BLaER1 treated with 17β-estradiol and CSF1 and Interleukin-3, amounts not matched to agents 10 nM and 100 nM (cell line): ENCODE measurements around the gene ACSBG1.
A peak's percentile ranks its signal among the peaks of the same experiment; 100 is the strongest.
"Not testable (repeated sequence)": the region's sequence is repeated elsewhere in the genome, so short reads cannot be mapped to it uniquely, and the experiment has no call there.

Experiments
- H3K27ac ChIP-seq, 11 experiments: shearing (Covaris generic); formaldehyde crosslinking; 2 replicates each; pipeline ENCODE4 v1.8.1; 2022
- H3K27me3 ChIP-seq, 11 experiments: shearing (Covaris generic); formaldehyde crosslinking; 2 replicates each; pipeline ENCODE4 v1.8.1; 2022
- H3K36me3 ChIP-seq, 11 experiments: shearing (Covaris generic); formaldehyde crosslinking; 2 replicates each; pipeline ENCODE4 v1.8.1; 2022
- H3K4me1 ChIP-seq, 10 experiments: shearing (Covaris generic); formaldehyde crosslinking; 2 replicates each; pipeline ENCODE4 v1.8.1; 2022
- H3K4me2 ChIP-seq, 11 experiments: shearing (Covaris generic); formaldehyde crosslinking; 2 replicates each; pipeline ENCODE4 v1.8.1; 2022
- H3K4me3 ChIP-seq, 10 experiments: shearing (Covaris generic); formaldehyde crosslinking; 2 replicates each; pipeline ENCODE4 v1.8.1; 2022
- H3K9ac ChIP-seq, 11 experiments: shearing (Covaris generic); formaldehyde crosslinking; 2 replicates each; pipeline ENCODE4 v1.8.1; 2022
- H3K9me3 ChIP-seq, 11 experiments: shearing (Covaris generic); formaldehyde crosslinking; replicated peaks in 1 of 11; 2 replicates each; pipeline ENCODE4 v1.8.1; 2022
- H4K20me1 ChIP-seq, 11 experiments: shearing (Covaris generic); formaldehyde crosslinking; 2 replicates each; pipeline ENCODE4 v1.8.1; 2022
- Cebpa-rat ChIP-seq, 11 experiments: shearing (Covaris generic); IDR thresholded peaks; 2 replicates each; pipeline ENCODE4 v1.8.1; 2022

The ACSBG1 gene

GRCh38 chr15:78157203-78157602 lies 77.2 kb downstream of the ACSBG1 start:
- Histone ChIP-seq H3K27me3 (no peaks in the 10 kb centered on the region), H3K9me3 (no peaks in the 10 kb centered on the region), H3K36me3 (peaks cover 60 to 90% (median 74%) of the 10 kb centered on the region in 11 experiments), H3K9ac (no peak overlapping the region), H3K27ac (no peak overlapping the region), H4K20me1 (peaks cover 0 to 51% (median 41%) of the 10 kb centered on the region in 11 experiments; a peak in 18 of 22 replicates), H3K4me2 (no peak overlapping the region), H3K4me3 (no peak overlapping the region), H3K4me1 (peaks cover 0 to 11% (median 0%) of the 10 kb centered on the region in 10 experiments; a peak in 5 of 20 replicates)
- no peak for TF ChIP-seq Cebpa-rat (IDR thresholded peaks at IDR 0.05)

- H3K9me3 ChIP-seq: no peaks in the 10 kb centered on the region
- no peak overlapping the region for H3K9ac ChIP-seq
- H3K4me2 ChIP-seq: no peak overlapping the region
- H3K36me3 ChIP-seq: peaks cover 54 to 86% (median 68%) of the 10 kb centered on the region in 11 experiments
- H3K4me1 ChIP-seq: peaks cover 0 to 11% (median 0%) of the 10 kb centered on the region in 10 experiments; a peak in 5 of 20 replicates
- no peak for TF ChIP-seq Cebpa-rat (IDR thresholded peaks at IDR 0.05)
- no peak overlapping the region for H3K27ac ChIP-seq
- H4K20me1 ChIP-seq: peaks cover 0 to 56% (median 41%) of the 10 kb centered on the region in 11 experiments; a peak in 18 of 22 replicates
- H3K4me3 ChIP-seq: no peak overlapping the region
- no peaks in the 10 kb centered on the region for H3K27me3 ChIP-seq
Observed at GRCh38 chr15:78156653-78157052, 77.7 kb downstream of the ACSBG1 start.

GRCh38 chr15:78155355-78155939 lies 78.9 kb downstream of the ACSBG1 start:
- Histone ChIP-seq H3K27ac (no peak overlapping the region), H3K9me3 (no peaks in the 10 kb centered on the region), H4K20me1 (peaks cover 0 to 68% (median 52%) of the 10 kb centered on the region in 11 experiments; a peak in 18 of 22 replicates), H3K4me1 (peaks cover 3 to 21% (median 10%) of the 10 kb centered on the region in 10 experiments), H3K27me3 (no peaks in the 10 kb centered on the region), H3K9ac (no peak overlapping the region), H3K36me3 (peaks cover 42 to 81% (median 57%) of the 10 kb centered on the region in 11 experiments), H3K4me2 (no peak overlapping the region), H3K4me3 (no peak overlapping the region)
- TF ChIP-seq Cebpa-rat (IDR thresholded peaks at IDR 0.05): no peak

GRCh38 chr15:78154955-78155354 lies 79.4 kb downstream of the ACSBG1 start:
- TF ChIP-seq Cebpa-rat (IDR thresholded peaks at IDR 0.05): no peak
- no peak overlapping the region for H3K4me3 ChIP-seq

GRCh38 chr15:78151075-78151474 lies 83.3 kb downstream of the ACSBG1 start:
- peaks cover 5 to 37% (median 16%) of the 10 kb centered on the region in 11 experiments; a peak in 20 of 22 replicates for H3K36me3 ChIP-seq
- H3K9me3 ChIP-seq, H3K27me3 ChIP-seq, H3K4me3 ChIP-seq, H3K27ac ChIP-seq: not testable (repeated sequence)
- H3K4me1 ChIP-seq: peaks cover 23 to 43% (median 29%) of the 10 kb centered on the region in 10 experiments
- H4K20me1 ChIP-seq: peaks cover 0 to 69% (median 52%) of the 10 kb centered on the region in 11 experiments; a peak in 18 of 22 replicates
- peak overlapping the region; percentile 90 to 99 (median 95); a peak in 20 of 22 replicates for H3K4me2 ChIP-seq
- H3K9ac ChIP-seq: peak overlapping the region in 2 of 11 experiments; percentile 90 to 97; a peak in 3 of 22 replicates

More at GRCh38 chr15:78154955-78155354, 79.4 kb downstream of the ACSBG1 start:
- Histone ChIP-seq H3K9me3 (no peaks in the 10 kb centered on the region), H3K4me1 (peaks cover 8 to 26% (median 15%) of the 10 kb centered on the region in 10 experiments), H3K9ac (no peak overlapping the region), H3K27me3 (no peaks in the 10 kb centered on the region), H3K36me3 (peaks cover 37 to 76% (median 52%) of the 10 kb centered on the region in 11 experiments), H3K27ac (no peak overlapping the region), H3K4me2 (no peak overlapping the region), H4K20me1 (peaks cover 0 to 73% (median 57%) of the 10 kb centered on the region in 11 experiments; a peak in 18 of 22 replicates)

- peak overlapping the region; percentile 83 to 97 (median 92) for H3K9ac ChIP-seq
Observed at GRCh38 chr15:78149805-78150751, 84.3 kb downstream of the ACSBG1 start.

GRCh38 chr15:78149068-78149804 lies 85.1 kb downstream of the ACSBG1 start, which contains the start of gene IDH3A:
Gene IDH3A, plus strand, starts transcription at chr15:78149362. Its CDS starts 42 bp downstream, at chr15:78149404.
- H4K20me1 ChIP-seq: peaks cover 0 to 50% (median 42%) of the 10 kb centered on the region in 11 experiments; a peak in 18 of 22 replicates
- peak within 1 kb of the TSS; percentile 64 to 89 (median 84); a peak in 21 of 22 replicates for H3K27ac ChIP-seq
- H3K36me3 ChIP-seq: peaks cover 0 to 19% (median 6%) of the 10 kb centered on the region in 11 experiments; a peak in 10 of 22 replicates
- H3K9ac ChIP-seq: peak within 1 kb of the TSS; percentile 83 to 97 (median 92)
- no peaks in the 10 kb centered on the region for H3K27me3 ChIP-seq
- H3K4me3 ChIP-seq: peak within 1 kb of the TSS; percentile 88 to 100 (median 94)
- peak within 1 kb of the TSS; percentile 90 to 99 (median 95) for H3K4me2 ChIP-seq
- H3K4me1 ChIP-seq: peaks cover 23 to 34% (median 29%) of the 10 kb centered on the region in 10 experiments
- no peak for TF ChIP-seq Cebpa-rat (IDR thresholded peaks at IDR 0.05)
- no peaks in the 10 kb centered on the region for H3K9me3 ChIP-seq

More at GRCh38 chr15:78149805-78150751, 84.3 kb downstream of the ACSBG1 start:
- Histone ChIP-seq H3K4me3 (peak overlapping the region; percentile 88 to 100 (median 94)), H3K4me1 (peaks cover 23 to 41% (median 29%) of the 10 kb centered on the region in 10 experiments), H3K27ac (peak overlapping the region; percentile 33 to 89 (median 84); a peak in 21 of 22 replicates), H3K36me3 (peaks cover 0 to 27% (median 10%) of the 10 kb centered on the region in 11 experiments; a peak in 12 of 22 replicates), H3K27me3 (no peaks in the 10 kb centered on the region), H3K4me2 (peak overlapping the region; percentile 90 to 99 (median 95)), H3K9me3 (no peaks in the 10 kb centered on the region), H4K20me1 (peaks cover 0 to 59% (median 47%) of the 10 kb centered on the region in 11 experiments; a peak in 18 of 22 replicates)
- no peak for TF ChIP-seq Cebpa-rat (IDR thresholded peaks at IDR 0.05)
